ENCODE data around the gene GNAO1.

The GNAO1 gene

DNA sequence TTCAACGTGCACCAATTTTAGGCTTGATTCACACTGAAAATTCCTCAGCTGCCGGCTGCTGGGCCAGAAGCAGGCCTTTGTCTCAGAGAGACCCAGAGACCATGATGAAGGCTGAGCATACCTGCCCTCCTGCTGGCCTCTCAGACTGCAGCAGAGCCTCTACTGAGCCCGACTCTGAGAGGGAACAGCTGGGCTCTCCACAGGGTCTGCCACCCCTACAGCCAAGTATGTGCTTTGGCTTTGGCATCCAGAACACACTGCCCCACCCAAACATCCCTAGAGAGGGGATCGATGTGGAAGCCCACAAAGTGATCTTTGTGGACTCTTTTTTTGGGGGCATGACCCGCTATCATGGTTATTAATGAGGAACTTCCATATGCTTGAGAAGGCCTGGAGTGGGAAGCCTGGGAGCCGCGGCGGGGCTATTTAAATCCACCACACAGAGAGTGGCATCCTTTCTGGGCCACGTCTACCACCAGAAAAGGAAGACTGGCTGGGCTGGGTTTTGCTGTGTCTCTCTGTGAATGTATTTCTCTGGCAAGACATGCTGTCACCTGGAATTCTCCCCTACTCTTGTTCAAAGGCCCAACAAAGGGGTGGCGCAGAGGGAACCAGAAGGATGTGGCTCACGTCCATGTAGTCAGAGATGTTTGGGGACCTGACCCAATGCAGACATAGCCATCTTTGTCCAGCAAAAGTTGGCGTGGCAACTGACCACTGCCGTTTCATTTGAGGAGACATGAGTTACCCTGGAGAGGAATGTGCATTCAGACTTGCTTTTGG, 69.3 kb downstream of the GNAO1 start:
- TF ChIP-seq ZFX (IDR thresholded peaks at IDR 0.05), result no peak
- TF ChIP-seq, protein P1, sequence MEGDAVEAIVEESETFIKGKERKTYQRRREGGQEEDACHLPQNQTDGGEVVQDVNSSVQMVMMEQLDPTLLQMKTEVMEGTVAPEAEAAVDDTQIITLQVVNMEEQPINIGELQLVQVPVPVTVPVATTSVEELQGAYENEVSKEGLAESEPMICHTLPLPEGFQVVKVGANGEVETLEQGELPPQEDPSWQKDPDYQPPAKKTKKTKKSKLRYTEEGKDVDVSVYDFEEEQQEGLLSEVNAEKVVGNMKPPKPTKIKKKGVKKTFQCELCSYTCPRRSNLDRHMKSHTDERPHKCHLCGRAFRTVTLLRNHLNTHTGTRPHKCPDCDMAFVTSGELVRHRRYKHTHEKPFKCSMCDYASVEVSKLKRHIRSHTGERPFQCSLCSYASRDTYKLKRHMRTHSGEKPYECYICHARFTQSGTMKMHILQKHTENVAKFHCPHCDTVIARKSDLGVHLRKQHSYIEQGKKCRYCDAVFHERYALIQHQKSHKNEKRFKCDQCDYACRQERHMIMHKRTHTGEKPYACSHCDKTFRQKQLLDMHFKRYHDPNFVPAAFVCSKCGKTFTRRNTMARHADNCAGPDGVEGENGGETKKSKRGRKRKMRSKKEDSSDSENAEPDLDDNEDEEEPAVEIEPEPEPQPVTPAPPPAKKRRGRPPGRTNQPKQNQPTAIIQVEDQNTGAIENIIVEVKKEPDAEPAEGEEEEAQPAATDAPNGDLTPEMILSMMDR (conservative IDR thresholded peaks at IDR 0.05), result no peak
- no peak overlapping the region for H3K27ac ChIP-seq

DNA sequence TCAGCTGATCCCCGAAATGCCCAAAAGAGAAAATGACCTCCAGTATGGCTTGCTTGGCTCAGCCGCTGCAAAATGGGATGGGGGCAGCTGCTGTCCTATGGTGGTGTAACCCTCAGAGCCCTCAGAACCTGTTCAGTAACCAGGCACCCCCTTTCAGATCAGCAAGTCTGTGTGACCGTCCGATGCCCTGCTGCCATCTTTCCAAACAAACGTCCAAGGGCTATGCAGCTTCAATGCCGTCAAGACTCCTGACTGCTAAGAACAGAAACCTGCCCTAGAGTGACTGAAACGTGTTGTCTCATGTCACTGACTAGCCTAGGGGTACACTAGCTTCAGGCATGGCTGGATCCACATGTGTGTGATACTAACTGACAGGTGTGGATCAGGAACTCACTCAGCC, 70.4 kb downstream of the GNAO1 start:
- TF ChIP-seq ZFX (IDR thresholded peaks at IDR 0.05), result no peak
- TF ChIP-seq, protein P1 (conservative IDR thresholded peaks at IDR 0.05), result no peak
- H3K27ac ChIP-seq, result peak overlapping the region; percentile 6; the same call in 1 of the 2 replicates

DNA sequence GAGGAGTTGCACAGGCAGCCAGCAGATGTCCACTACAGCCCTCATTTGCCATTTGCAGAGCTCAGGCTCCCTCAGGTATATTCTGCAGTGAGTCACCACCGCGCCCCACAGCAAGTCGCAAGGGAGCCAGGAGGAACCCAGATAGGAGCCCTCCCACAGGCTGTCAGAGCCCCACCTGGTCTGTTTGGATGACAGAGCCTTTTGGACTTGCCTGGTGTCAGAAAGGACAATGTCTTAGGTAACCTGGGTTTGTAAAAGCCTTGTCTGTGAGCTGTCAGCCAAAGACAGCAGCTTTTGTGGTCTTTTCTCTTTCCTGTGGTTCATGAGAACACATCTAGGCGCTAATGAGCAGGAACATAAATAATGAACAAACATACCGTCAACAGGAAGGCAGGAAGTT, 70.9 kb downstream of the GNAO1 start:
- peak overlapping the region; percentile 6; the same call in 1 of the 2 replicates for H3K27ac ChIP-seq
- TF ChIP-seq ZFX (IDR thresholded peaks at IDR 0.05), result no peak
- TF ChIP-seq, protein P1 (conservative IDR thresholded peaks at IDR 0.05), result no peak

DNA sequence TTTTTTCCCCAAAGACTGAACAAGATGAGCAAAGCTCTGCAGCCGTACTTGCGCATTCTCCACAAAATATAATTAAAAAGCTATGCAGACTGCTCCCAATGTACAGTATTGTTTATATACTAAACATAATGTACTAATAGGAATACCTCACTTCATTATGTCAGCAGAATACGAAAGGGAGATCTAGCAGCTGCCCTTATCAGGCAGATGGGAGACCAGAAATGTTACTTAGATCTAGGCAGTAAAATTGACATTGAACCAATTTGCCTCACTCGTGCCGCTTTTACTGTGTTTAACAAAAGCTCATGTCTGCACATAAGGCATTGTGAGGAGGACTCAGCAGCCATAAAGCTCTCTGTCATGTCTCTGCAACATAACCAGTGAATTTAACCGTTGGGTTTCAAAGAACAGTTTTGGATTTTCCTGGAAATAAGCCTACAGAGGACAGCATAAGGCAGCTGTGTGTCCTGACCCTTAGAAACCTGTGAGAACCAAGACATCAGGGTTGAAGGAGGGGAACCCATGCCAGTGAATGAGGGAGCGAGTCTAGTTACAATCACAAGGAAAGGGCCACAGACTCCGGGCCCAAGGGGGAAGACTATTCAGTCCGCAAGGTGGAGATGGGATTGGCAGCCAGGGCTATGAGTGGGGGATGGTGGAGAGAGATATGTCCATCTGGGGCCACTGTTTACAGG, 71.4 kb downstream of the GNAO1 start:
- TF ChIP-seq ZFX (IDR thresholded peaks at IDR 0.05), result no peak
- TF ChIP-seq, protein P1 (conservative IDR thresholded peaks at IDR 0.05), result no peak
- H3K27ac ChIP-seq, result peak overlapping the region; percentile 36; the same call in 1 of the 2 replicates

DNA sequence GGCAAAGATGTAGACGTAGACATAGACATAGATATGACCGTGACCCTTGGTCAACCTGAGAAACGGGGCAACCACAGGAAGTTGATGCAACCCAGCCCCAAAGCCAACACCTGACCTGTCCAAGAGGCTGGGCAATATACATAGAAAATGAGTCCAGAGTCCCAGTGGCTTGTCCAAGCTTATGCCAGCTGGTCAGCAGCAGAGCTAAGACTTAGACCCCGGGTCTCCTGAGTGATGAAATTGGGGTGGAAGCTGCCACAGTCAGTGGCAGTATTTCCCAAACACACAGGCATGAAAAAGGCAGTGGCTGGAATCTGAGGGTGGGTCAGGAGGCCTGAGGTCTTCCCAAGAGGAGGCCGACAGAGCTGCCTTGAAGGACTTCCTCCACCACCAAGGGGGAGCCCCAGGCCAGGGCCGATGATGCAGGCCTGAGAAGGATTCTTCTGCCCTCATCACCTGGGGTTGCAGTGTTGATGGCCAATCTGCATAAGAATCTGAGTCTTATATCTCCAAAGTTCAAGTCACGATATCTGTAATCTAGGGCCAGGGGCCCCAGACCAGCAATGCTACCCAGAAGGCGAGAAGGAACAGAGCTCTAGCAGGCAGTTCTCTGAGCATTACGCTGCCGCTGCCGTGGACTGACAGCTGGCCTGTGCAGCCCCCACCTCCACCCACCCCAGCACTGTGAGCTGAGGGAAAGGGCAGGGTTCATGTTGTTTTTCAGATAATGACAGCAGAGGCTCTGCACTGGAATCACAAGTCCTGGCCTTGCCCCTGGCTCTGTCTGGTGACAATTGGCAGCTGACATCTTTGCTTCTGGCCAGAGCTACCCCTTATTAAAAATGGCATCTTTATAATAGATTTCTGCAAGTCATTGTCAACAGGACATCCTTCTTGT, 72.7 kb downstream of the GNAO1 start:
- no peak overlapping the region for H3K27ac ChIP-seq
- TF ChIP-seq, protein P1 (conservative IDR thresholded peaks at IDR 0.05), result no peak
- no peak for TF ChIP-seq ZFX (IDR thresholded peaks at IDR 0.05)

DNA sequence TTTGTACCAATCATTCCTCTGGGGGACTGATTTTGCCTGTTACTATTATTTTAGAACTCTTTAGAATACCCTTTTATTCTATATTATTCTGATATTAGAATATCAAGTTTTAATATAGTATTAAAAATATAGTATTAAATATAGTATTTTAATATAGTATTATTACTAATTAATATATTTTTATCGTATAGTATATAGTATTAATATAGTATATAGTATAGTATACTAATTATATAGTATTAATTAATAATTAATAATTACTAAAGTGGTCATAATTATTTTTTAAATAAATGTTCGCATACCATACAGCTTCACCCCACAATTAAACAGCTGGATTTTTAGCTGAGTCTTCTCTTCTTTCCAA, 73.3 kb downstream of the GNAO1 start:
- H3K27ac ChIP-seq, result no peak overlapping the region
- TF ChIP-seq ZFX (IDR thresholded peaks at IDR 0.05), result no peak
- TF ChIP-seq, protein P1 (conservative IDR thresholded peaks at IDR 0.05), result no peak
